Upper lobe of left lung (tissue), 4 donors: ENCODE results near the gene CCNY.

Source experiments
- EP300 ChIP-seq, 4 donors: sonication (generic); formaldehyde crosslinking; IDR thresholded peaks; one replicate each; pipeline ENCODE4 v1.5.1; 2017; ENCODE audit warnings: antibody characterized with exemption in 4 of 4, control low read depth in 2 of 4
- POLR2A ChIP-seq, 4 donors: fragments of 450-650 bp; IDR thresholded peaks; one replicate each; pipeline ENCODE4 v1.5.1; 2016 to 2017; ENCODE audit warnings: antibody characterized with exemption in 4 of 4, mild to moderate bottlenecking in 2 of 4
- POLR2AphosphoS5 ChIP-seq, 2 donors: sonication (generic); formaldehyde crosslinking; IDR thresholded peaks; one replicate each; pipeline ENCODE4 v1.5.1; 2017; ENCODE audit warnings: antibody characterized with exemption in 2 of 2
- TF ChIP-seq, protein P1 (sequence below), 6 experiments: fragments of 450-650 bp in 4 of 6; fragments of 200-600 bp in 2 of 6; sonication (generic) in 2 of 6; IDR thresholded peaks; one replicate each; pipeline ENCODE4 v1.5.1; 2016 to 2019; ENCODE audit warnings: antibody characterized with exemption in 6 of 6

DNA sequence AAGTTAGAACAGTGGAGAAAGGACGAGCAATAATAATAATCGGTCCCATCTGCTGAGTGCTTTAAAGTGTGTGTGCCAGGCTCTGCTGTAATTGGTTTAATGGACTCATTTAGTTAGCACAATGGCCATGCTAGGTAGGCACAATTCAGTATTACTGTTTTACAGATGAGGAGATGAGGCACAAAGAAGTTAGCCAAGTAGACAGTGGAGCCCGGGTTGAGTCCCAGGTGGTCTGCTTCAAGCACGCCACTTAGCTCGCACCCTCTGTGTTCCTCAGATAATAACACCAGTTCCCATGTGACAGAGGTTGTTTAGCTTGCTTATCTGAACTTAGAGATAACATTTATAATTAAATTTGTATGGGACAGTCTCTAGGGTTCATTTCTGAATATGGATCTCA is 167.3 kb downstream of the CCNY start:
- TF ChIP-seq POLR2A (IDR thresholded peaks at IDR 0.05) (no peak), EP300 (IDR thresholded peaks at IDR 0.05) (no peak), POLR2AphosphoS5 (IDR thresholded peaks at IDR 0.05) (no peak)
- TF ChIP-seq, protein P1, sequence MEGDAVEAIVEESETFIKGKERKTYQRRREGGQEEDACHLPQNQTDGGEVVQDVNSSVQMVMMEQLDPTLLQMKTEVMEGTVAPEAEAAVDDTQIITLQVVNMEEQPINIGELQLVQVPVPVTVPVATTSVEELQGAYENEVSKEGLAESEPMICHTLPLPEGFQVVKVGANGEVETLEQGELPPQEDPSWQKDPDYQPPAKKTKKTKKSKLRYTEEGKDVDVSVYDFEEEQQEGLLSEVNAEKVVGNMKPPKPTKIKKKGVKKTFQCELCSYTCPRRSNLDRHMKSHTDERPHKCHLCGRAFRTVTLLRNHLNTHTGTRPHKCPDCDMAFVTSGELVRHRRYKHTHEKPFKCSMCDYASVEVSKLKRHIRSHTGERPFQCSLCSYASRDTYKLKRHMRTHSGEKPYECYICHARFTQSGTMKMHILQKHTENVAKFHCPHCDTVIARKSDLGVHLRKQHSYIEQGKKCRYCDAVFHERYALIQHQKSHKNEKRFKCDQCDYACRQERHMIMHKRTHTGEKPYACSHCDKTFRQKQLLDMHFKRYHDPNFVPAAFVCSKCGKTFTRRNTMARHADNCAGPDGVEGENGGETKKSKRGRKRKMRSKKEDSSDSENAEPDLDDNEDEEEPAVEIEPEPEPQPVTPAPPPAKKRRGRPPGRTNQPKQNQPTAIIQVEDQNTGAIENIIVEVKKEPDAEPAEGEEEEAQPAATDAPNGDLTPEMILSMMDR (IDR thresholded peaks at IDR 0.05) = no peak
